Measurements from ENCODE around the gene GAK. TPM values are rescaled to one million over a fixed set of nuclear protein-coding genes. Genes with fewer than 3 reads are reported as not detected.
A peak's percentile ranks its signal among the peaks of the same experiment; 100 is the strongest.

GAK gene
- total and polyA plus RNA-seq, 2 donors from 2014 or later: 92.0 to 124 TPM

DNA sequence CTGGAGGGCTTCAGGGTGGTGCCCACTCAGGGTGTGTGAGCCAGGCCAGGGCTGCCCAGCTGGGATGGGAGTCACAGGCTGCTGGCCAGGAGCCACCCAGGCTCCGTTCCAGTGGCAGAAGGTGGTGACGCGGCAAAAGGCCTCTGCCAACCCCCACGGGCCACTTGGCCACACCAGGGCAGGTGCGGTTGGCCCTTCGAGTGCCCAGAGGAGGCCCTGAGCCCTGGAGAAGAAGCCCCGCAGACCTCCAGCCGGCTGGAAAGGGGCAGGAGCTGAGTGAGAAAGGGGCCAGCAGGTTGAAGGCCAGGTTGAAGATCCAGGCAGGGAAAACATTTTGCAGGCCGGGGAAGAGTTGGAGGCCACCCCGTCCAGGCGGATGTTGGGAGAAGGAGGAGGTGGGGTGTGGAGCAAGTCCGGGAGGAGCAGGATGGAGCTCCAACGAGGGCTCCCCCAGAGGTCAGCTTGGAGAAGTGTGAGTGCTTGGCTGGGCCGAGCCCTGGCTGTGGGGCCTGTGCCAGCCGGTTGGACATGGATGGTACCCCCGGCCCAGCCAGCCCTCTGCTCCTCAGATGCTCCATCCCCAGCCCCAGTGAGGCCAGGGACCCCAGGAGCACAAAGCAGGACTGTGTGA is 103.4 kb downstream of the GAK start:
- no peak for FAIRE-seq
- peaks cover 6% of the 10 kb centered on the region for H3K27me3 ChIP-seq (ENCODE audit: control insufficient read depth, insufficient read depth, low read length)

GRCh38 chr4:827209-828081 is 104.7 kb downstream of the GAK start:
- Histone ChIP-seq H3K27ac (ENCODE audit: low read depth in 2 of 2, low read length in 2 of 2) (no peak overlapping the region), H3K9me3 (ENCODE audit: control insufficient read depth in 2 of 3, insufficient read depth in 1 of 3, low read length in 3 of 3) (peaks cover 0 to 5% (median 2%) of the 10 kb centered on the region in 3 donors), H3K4me3 (ENCODE audit: low read length in 3 of 3) (no peak overlapping the region), H3K4me1 (ENCODE audit: control insufficient read depth in 2 of 3, insufficient read depth in 2 of 3, low read depth in 1 of 3, low read length in 3 of 3) (no peaks in the 10 kb centered on the region), H3K36me3 (ENCODE audit: control insufficient read depth in 2 of 3, insufficient read depth in 3 of 3, low read length in 3 of 3) (no peaks in the 10 kb centered on the region), H3K27me3 (ENCODE audit: control insufficient read depth, insufficient read depth, low read length) (peaks cover 6% of the 10 kb centered on the region), H3K9ac (ENCODE audit: low read length in 3 of 3) (no peak overlapping the region)
- TF ChIP-seq CTCF (IDR thresholded peaks at IDR 0.05; ENCODE audit: borderline replicate concordance, extremely low read depth, insufficient read depth): no peak
- intact Hi-C loops (cut with DNase I): no loop called here
- FAIRE-seq (no peak), DNase-seq (peak in 2 of 5 donors; percentile 35 to 58)

More for the DNA sequence above, 103.4 kb downstream of the GAK start:
- no peak for TF ChIP-seq CTCF (IDR thresholded peaks at IDR 0.05; ENCODE audit: borderline replicate concordance, extremely low read depth, insufficient read depth)
- peak in 2 of 5 donors; percentile 38 to 64 for DNase-seq
- Histone ChIP-seq H3K4me1 (ENCODE audit: control insufficient read depth in 2 of 3, insufficient read depth in 2 of 3, low read depth in 1 of 3, low read length in 3 of 3) (no peaks in the 10 kb centered on the region), H3K4me3 (ENCODE audit: low read length in 3 of 3) (no peak overlapping the region), H3K36me3 (ENCODE audit: control insufficient read depth in 2 of 3, insufficient read depth in 3 of 3, low read length in 3 of 3) (no peaks in the 10 kb centered on the region), H3K9ac (ENCODE audit: low read length in 3 of 3) (no peak overlapping the region), H3K9me3 (ENCODE audit: control insufficient read depth in 2 of 3, insufficient read depth in 1 of 3, low read length in 3 of 3) (peaks cover 0 to 5% (median 2%) of the 10 kb centered on the region in 3 donors), H3K27ac (ENCODE audit: low read depth in 2 of 2, low read length in 2 of 2) (no peak overlapping the region)
- intact Hi-C loops (cut with DNase I): no loop called here

DNA sequence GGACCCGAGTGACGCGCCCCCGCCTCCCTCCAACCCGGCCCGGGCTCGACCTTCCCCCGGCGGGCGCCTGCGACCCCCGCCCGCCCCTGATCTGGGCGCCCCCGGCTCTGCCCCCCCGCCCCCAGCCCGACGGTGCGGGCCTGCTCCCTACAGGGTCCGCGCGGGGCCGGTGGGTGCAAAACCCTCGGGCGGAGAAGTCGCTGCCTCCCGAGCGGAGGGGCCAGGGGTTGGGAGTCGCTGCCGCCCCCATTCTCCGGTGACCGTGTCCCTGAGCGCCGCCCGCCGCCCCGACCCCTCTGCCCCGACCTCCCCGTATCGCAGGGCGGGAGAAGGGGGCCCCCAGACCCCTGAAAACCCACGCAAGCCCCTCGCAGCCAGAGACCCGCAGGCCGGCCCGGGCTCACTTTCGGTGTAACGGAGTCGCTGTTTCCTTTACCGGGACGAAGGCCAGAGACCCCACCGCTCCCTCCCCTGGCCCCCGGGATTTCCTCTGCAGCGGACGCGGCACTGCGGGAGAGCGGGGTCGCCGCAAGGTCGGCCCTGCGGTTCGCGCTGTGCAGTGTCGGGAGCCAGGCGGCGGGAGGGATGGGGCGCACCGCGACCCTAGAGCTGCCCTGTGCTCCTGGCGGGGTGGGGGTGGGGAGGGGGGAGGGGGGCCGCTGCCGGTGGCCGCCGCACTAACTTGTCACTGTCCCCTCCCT is 105.5 kb downstream of the GAK start:
- H3K4me1 ChIP-seq (ENCODE audit: control insufficient read depth in 2 of 3, insufficient read depth in 2 of 3, low read depth in 1 of 3, low read length in 3 of 3): no peaks in the 10 kb centered on the region
- DNase-seq (peak in 2 of 5 donors; percentile 61 to 72), FAIRE-seq (no peak)
- no peak overlapping the region for H3K27ac ChIP-seq (ENCODE audit: low read depth in 2 of 2, low read length in 2 of 2)
- intact Hi-C loops (cut with DNase I): no loop called here
- H3K4me3 ChIP-seq (ENCODE audit: low read length in 3 of 3): no peak overlapping the region
- no peaks in the 10 kb centered on the region for H3K36me3 ChIP-seq (ENCODE audit: control insufficient read depth in 2 of 3, insufficient read depth in 3 of 3, low read length in 3 of 3)
- peaks cover 11% of the 10 kb centered on the region for H3K27me3 ChIP-seq (ENCODE audit: control insufficient read depth, insufficient read depth, low read length)
- TF ChIP-seq CTCF (IDR thresholded peaks at IDR 0.05; ENCODE audit: borderline replicate concordance, extremely low read depth, insufficient read depth): no peak
- H3K9me3 ChIP-seq (ENCODE audit: control insufficient read depth in 2 of 3, insufficient read depth in 1 of 3, low read length in 3 of 3): peaks cover 0 to 3% (median 2%) of the 10 kb centered on the region in 3 donors
- H3K9ac ChIP-seq (ENCODE audit: low read length in 3 of 3): no peak overlapping the region
